ENCODE data around the gene VPS16.

The VPS16 gene

GRCh38 chr20:2899243-2899642 is 58.7 kb downstream of the VPS16 start:
- DNase-seq (ENCODE audit: low read depth, low spot score) = no peak

- no peak for DNase-seq (ENCODE audit: low read depth, low spot score)
Measured at GRCh38 chr20:2900845-2901592, 60.5 kb downstream of the VPS16 start.

- DNase-seq (ENCODE audit: low read depth, low spot score) = no peak
Measured at GRCh38 chr20:2902291-2902690, 61.7 kb downstream of the VPS16 start.

- DNase-seq (ENCODE audit: low read depth, low spot score) = no peak
Measured at GRCh38 chr20:2902818-2903217, 62.3 kb downstream of the VPS16 start.

- no peak for DNase-seq (ENCODE audit: low read depth, low spot score)
Measured at GRCh38 chr20:2903686-2904085, 63.1 kb downstream of the VPS16 start.

- no peak for DNase-seq (ENCODE audit: low read depth, low spot score)
Measured at GRCh38 chr20:2907519-2907918, 67.0 kb downstream of the VPS16 start.

- DNase-seq (ENCODE audit: low read depth, low spot score) = no peak
Measured at GRCh38 chr20:2909953-2910352, 69.4 kb downstream of the VPS16 start.

- DNase-seq (ENCODE audit: low read depth, low spot score) = no peak
Measured at GRCh38 chr20:2911200-2911599, 70.7 kb downstream of the VPS16 start.

GRCh38 chr20:2914160-2914559 is 73.6 kb downstream of the VPS16 start:
- peak; percentile 6 for DNase-seq (ENCODE audit: low read depth, low spot score)

All from smooth muscle cell of the brain vasculature (primary cell).